Mesothelial cell of epicardium (in vitro differentiated cells): ENCODE data around the gene CDKN2A. TPM values are rescaled to one million over a fixed set of nuclear protein-coding genes. Genes with fewer than 3 reads are reported as not detected.

Source experiments
- DNase-seq, 2 experiments: peaks; one replicate each; pipeline ENCODE4 v3.0.0; 2021; ENCODE audit warnings: low spot score in 2 of 2; ENCODE audit not compliant: unreplicated experiment in 2 of 2
- H3K27ac Mint-ChIP-seq: 2 replicates; pipeline ENCODE4 v1.8.0; 2021; ENCODE audit warnings: mixed read lengths
- H3K27me3 Mint-ChIP-seq: 2 replicates; pipeline ENCODE4 v1.8.0; 2021; ENCODE audit warnings: low read depth, mixed read lengths
- H3K36me3 Mint-ChIP-seq: 2 replicates; pipeline ENCODE4 v1.8.0; 2021; ENCODE audit warnings: mixed read lengths
- H3K4me1 Mint-ChIP-seq: 2 replicates; pipeline ENCODE4 v1.8.0; 2021; ENCODE audit warnings: mixed read lengths
- H3K4me3 Mint-ChIP-seq: 2 replicates; pipeline ENCODE4 v1.8.0; 2021; ENCODE audit warnings: mild to moderate bottlenecking, moderate library complexity, mixed read lengths
- H3K9me3 Mint-ChIP-seq: 2 replicates; pipeline ENCODE4 v1.8.0; 2021; ENCODE audit warnings: mixed read lengths
- CTCF ChIP-seq: fragments of 200-600 bp; sonication (generic); IDR thresholded peaks from one replicate; pipeline ENCODE4 v1.5.0; 2021; ENCODE audit warnings: antibody characterized with exemption; ENCODE audit not compliant: unreplicated experiment
- total RNA-seq: library from RNA; stranded (reverse); gene quantifications from 3 replicates; pipeline ENCODE4 v1.2.1, GENCODE V29; 2021

Gene CDKN2A
- total RNA-seq, 1 donor from 2014 or later = 86.1 TPM

DNA sequence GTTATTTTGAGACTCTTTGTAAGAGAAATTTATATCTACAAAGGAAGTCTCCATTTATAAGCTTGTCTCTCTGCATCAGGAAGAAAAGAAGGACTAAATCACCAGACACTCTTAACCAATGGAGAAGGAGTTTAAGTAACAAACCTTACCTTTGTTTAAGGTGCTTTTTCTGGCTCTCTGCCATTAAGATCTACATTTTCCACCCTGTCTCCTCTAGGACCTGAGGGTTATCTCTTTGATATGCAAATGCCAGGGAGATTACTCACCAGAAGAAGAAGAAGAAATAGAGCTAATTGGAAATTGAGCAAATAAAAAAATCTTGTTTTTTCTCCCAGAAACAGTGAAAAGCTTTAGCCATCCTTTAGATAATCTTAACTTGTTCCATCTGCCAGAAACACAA, 60.9 kb downstream of the CDKN2A start:
- H3K27me3 Mint-ChIP-seq = no peaks in the 10 kb centered on the region
- DNase-seq = no peak
- H3K27ac Mint-ChIP-seq = peak overlapping the region; percentile 56
- no peak overlapping the region for H3K4me3 Mint-ChIP-seq
- H3K36me3 Mint-ChIP-seq = peaks cover 29% of the 10 kb centered on the region
- TF ChIP-seq CTCF = no peak
- no peaks in the 10 kb centered on the region for H3K9me3 Mint-ChIP-seq
- peaks cover 6% of the 10 kb centered on the region for H3K4me1 Mint-ChIP-seq

DNA sequence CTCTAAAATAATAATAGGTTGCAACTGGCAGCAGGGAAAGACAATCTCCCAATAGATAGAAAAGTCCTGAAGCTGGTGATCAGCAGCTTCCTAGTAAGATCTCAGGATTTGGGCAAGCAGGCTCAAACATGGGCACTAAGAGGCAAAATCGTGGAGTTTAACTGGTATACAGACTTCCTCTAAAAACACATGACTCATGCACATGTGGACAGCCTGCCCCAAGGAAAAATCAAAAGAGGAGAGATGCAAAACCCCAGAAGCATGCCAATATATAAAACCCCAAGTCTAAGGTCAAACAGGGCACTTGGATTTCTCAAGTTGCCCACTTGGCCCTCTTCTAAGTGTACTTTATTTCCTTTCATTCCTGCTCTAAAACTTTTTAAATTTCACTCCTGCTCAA, 62.8 kb downstream of the CDKN2A start:
- TF ChIP-seq CTCF = no peak
- H3K27ac Mint-ChIP-seq = no peak overlapping the region

DNA sequence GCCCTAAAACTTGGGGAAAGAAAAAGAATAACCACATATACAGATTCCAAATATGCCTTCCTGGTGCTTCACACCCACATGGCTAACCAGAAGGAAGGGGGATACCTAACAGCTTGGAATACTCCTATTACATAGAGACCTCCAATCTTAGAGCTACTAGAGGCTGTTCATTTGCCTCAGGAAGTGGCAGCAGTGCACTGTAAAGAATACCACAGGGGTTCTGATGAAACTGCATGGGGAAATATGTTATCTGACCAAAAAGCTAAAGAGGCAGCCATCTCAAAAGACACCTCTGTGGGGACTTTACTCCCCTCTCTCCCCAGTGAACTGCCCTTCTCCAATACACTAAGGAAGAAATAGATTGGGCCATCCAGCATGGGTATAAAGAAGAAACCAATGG, 66.4 kb downstream of the CDKN2A start:
- no peak overlapping the region for H3K4me3 Mint-ChIP-seq
- H3K36me3 Mint-ChIP-seq = peaks cover 22% of the 10 kb centered on the region
- no peak for DNase-seq
- no peak overlapping the region for H3K27ac Mint-ChIP-seq
- H3K27me3 Mint-ChIP-seq = no peaks in the 10 kb centered on the region
- TF ChIP-seq CTCF = no peak
- H3K4me1 Mint-ChIP-seq = no peaks in the 10 kb centered on the region
- H3K9me3 Mint-ChIP-seq = no peaks in the 10 kb centered on the region

More for the DNA sequence above, 62.8 kb downstream of the CDKN2A start:
- Mint-ChIP-seq H3K9me3 (no peaks in the 10 kb centered on the region), H3K27me3 (no peaks in the 10 kb centered on the region), H3K36me3 (peaks cover 27% of the 10 kb centered on the region), H3K4me1 (peaks cover 6% of the 10 kb centered on the region), H3K4me3 (no peak overlapping the region)
- no peak for DNase-seq

DNA sequence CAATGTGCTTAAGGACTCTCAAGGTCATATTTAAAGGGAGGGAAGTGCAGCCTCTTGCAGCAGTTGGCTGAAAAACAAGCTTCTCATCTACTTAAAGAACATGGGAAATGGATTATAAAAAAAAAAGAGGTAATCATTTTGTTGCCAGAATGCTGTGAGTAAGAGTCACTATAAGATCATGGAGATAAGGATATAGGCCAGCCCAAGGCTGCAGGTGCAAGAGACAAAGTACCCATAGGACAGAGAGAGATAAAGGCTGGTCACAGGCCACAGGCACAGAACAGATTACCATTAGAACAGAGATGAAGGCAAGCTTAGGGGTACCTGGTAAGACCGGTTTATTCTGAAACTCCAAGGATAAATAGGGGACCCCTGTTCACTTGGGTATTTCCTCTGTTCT, 70.5 kb downstream of the CDKN2A start:
- no peak for TF ChIP-seq CTCF
- H3K4me3 Mint-ChIP-seq = no peak overlapping the region
- H3K36me3 Mint-ChIP-seq = no peaks in the 10 kb centered on the region
- no peak overlapping the region for H3K27ac Mint-ChIP-seq
- no peaks in the 10 kb centered on the region for H3K9me3 Mint-ChIP-seq
- no peak for DNase-seq
- H3K4me1 Mint-ChIP-seq = peaks cover 16% of the 10 kb centered on the region
- no peaks in the 10 kb centered on the region for H3K27me3 Mint-ChIP-seq

DNA sequence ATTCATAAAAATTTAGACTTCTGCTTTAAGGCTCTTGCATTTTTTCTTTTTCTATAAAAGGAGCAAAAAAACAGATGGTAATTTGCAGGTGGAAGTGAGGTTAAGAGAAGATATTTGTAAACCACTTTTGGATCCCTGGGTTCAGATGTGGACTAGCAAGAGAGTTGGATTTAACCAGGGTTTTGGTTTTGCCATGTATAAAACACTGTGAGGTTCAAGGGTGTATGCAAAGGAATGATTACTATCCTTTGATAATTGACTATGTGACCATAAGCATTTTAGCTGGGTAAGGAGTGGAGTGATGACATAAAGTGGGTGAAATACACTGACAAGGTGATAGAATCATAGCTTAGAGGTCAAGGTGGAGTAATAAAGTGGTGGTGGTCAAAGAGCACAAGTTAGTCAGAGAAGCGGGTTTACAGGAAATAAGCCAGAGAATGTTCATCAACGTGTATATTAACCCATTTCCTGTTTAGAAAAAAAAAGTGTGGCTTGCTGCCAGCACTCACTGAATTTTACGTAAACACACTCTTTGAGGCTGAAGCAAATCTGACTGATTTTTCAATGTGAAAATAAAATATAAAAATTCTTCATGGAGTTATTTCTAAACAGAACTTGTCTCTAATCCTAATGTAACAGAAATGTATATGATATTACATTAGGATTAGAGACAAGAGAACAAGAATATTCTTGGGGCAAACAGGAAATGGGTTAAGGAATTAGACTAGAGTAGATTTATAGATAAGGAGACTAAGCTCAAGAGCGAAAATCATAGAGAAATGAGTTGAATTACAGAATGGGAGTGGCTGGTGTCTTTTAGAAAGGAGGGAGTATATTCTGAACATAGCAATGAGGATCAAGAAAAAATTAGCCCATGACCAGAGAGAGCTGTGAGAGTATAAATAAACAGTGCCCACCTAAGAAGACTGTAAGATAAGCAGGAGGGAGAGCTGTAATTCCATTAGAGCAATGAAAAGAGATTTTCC, 74.5 kb downstream of the CDKN2A start:
- no peak for TF ChIP-seq CTCF
- Mint-ChIP-seq H3K36me3 (peaks cover 3% of the 10 kb centered on the region), H3K9me3 (peaks cover 17% of the 10 kb centered on the region), H3K4me1 (peaks cover 16% of the 10 kb centered on the region), H3K27me3 (no peaks in the 10 kb centered on the region), H3K27ac (peak overlapping the region; percentile 18), H3K4me3 (no peak overlapping the region)
- DNase-seq = no peak

Other genes starting within 250 kb of the CDKN2A start
- gene MTAP, start 191.8 kb downstream of the CDKN2A start, total RNA-seq = 78.5 to 90.0 TPM (median 88.3 TPM) in 3 replicates
- gene CDKN2B-AS1, start 399 bp upstream of the CDKN2A start, total RNA-seq = 8.2 to 10.8 TPM (median 8.8 TPM) in 3 replicates
- 40.3 to 47.6 TPM (median 45.2 TPM) in 3 replicates for gene CDKN2B, start 14.9 kb upstream of the CDKN2A start, total RNA-seq